ENCODE measurements around the gene FTSJ1.
"Not testable (repeated sequence)": the region's sequence is repeated elsewhere in the genome, so short reads cannot be mapped to it uniquely, and the experiment has no call there.

The FTSJ1 gene, protein sequence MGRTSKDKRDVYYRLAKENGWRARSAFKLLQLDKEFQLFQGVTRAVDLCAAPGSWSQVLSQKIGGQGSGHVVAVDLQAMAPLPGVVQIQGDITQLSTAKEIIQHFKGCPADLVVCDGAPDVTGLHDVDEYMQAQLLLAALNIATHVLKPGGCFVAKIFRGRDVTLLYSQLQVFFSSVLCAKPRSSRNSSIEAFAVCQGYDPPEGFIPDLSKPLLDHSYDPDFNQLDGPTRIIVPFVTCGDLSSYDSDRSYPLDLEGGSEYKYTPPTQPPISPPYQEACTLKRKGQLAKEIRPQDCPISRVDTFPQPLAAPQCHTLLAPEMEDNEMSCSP

DNA sequence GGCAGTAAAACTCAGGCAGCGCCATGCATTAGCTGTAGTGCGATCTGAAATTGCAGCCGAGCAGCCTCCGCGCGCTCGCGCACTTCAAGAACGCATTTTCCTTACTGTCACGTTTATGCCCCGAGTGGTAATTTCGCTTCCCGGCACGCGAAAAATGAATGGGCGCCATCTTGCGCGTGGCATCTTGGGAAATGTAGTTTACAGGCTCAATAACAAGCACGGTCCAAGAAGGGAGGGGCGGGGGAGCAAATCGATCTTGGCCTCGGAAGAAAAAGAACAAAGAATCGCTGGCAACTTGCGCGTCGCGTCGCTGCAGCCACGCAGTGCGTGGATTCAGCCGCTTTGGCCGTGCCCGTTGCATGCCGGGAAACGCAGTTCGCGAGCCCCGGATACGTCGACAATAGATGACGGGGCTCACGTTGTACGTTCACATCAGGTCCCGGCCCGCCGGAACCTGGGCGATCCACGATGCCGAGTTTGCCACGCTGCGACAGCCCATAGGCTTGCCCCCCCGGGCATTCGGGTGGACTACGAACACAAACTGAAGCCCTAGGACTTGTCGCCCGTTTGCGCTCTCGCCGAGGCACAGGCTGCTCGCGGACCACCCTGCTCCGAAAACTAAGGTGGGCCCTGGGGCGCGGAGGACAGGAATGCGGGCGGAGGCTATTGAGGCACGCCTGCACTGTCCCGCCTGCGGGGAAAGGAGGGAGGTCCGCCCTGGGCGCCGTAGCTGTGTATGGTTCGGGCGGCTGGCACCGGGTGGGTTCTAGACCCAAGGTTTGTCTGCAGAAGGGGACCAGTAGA lies at the start of gene FTSJ1:
TSS of gene FTSJ1 (plus strand) at position 426 of the 804 bp plus-strand sequence. CDS start 1,849 bp downstream, outside the sequence.
- DNase-seq, result peak; percentile 92

- not testable (repeated sequence) for DNase-seq
These were observed 48.8 kb upstream of the FTSJ1 start for GRCh38 chrX:48427027-48427716.

GRCh38 chrX:48429606-48430005 lies 46.4 kb upstream of the FTSJ1 start:
- DNase-seq, result not testable (repeated sequence)

- DNase-seq, result not testable (repeated sequence)
These were observed 45.8 kb upstream of the FTSJ1 start for GRCh38 chrX:48430166-48430565.

DNA sequence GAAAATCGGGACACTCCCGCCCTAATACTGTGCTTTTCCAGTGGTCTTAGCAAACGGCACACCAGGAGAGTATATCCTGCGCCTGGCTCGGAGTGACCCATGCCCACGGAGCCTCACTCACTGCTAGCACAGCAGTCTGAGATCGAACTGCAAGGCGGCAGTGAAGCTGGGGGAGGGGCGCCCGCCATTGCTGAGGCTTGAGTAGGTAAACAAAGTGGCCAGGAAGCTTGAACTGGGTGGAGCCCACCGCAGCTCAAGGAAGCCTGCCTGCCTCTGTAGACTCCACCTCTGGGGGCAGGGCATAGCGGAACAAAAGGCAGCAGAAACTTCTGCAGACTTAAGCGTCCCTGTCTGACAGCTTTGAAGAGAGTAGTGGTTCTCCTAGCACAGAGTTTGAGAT lies 42.3 kb upstream of the FTSJ1 start:
- not testable (repeated sequence) for DNase-seq

- DNase-seq, result not testable (repeated sequence)
These were observed 28.8 kb upstream of the FTSJ1 start for GRCh38 chrX:48447201-48447600.

DNA sequence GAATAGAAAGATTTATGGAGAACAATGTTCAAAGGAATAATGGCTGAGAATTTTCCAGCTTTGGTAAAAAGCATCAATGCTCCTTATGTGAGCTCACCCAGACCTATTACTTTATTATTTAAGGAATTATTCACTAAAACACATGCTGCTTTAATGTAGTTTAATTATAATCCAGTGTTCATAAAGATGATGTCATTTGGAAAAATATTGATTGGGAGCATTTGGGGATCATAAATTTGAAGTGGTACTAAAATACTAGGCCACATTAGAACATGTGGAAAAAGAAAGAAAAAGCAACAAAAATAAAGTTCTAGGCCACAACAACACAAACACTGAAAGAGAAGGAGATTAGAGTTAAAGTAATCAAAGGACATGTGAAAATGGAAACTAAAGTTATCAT lies 25.9 kb upstream of the FTSJ1 start:
- DNase-seq, result no peak

- DNase-seq, result no peak
These were observed 24.3 kb upstream of the FTSJ1 start for GRCh38 chrX:48451708-48452107.

DNA sequence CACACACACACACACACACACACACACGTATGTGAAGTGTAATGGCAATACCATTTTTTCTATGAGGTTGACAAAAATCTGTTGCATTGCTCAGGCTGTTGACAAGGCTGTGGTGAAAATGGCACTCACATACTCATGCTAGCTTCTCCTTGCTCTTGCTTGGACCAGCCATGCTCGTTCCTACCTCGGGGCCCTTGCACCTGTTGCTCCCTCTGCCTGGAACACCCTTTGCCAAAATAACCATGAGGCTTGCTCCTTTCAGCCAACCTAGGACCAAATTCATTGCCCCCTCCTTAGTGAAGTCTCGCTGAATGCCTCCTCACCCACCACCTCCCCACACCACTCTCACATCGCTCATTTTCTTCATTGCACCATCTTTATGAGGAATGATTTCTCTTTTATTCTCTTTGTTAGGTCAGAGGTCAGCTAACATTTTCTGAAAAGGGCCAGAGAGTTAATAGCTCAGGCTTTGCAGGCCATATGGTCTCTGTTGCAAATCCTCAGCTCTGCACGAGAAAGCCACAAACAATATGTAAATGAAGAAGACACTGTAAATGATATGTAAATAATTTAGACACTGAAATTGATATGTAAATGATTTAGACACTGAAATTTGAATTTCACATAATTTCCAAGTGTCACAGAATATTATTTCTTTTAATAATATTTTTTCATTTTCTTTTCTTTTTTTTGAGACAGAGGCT lies 19.2 kb upstream of the FTSJ1 start:
- no peak for DNase-seq

- no peak for DNase-seq
These were observed 17.3 kb upstream of the FTSJ1 start for GRCh38 chrX:48458711-48459110.

GRCh38 chrX:48459483-48459882 lies 16.5 kb upstream of the FTSJ1 start:
- DNase-seq, result no peak

DNA sequence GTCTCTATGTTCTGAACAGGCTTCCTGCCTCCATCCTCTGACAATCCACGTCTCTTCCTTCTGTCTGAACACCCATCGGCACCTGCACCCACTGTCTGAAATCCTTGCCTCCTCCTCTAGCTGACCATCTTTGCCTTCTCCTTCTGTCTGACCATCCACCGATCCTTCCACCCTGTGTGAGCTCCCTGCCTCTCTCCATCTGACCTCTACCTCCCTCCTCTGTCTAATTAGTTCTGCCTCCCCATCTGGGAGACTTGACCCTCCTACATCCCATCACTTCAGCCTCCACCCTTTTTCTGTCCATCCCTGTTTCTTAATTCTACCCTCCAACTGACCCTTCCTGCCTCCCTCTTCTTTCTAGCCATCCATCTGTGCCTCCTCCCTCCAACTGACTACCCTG lies 16.0 kb upstream of the FTSJ1 start:
- no peak for DNase-seq

GRCh38 chrX:48460606-48461005 lies 15.4 kb upstream of the FTSJ1 start:
- no peak for DNase-seq

- no peak for DNase-seq
These were observed 14.2 kb upstream of the FTSJ1 start for GRCh38 chrX:48461830-48462229.

GRCh38 chrX:48465336-48465933 lies 10.6 kb upstream of the FTSJ1 start:
- DNase-seq, result no peak

DNA sequence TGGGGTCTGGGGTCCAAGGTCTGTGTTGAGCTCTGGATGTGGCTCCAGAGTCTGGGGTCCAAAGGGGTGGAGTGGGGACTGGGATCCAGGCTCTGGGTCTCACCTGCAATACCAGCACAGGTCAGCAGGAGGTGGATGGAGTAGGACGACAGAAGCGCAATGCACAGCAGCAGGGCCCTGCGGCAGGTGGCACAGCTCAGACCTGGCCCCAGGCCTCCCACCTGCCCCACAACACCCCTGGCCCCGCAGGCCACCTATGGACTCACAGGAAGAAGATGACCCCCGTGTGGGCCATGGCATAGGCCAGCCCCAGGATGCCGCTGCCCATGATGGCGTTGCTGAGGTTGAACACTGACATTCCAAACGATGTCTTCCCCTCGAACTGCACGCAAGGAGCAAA lies 9.3 kb upstream of the FTSJ1 start:
- no peak for DNase-seq

DNA sequence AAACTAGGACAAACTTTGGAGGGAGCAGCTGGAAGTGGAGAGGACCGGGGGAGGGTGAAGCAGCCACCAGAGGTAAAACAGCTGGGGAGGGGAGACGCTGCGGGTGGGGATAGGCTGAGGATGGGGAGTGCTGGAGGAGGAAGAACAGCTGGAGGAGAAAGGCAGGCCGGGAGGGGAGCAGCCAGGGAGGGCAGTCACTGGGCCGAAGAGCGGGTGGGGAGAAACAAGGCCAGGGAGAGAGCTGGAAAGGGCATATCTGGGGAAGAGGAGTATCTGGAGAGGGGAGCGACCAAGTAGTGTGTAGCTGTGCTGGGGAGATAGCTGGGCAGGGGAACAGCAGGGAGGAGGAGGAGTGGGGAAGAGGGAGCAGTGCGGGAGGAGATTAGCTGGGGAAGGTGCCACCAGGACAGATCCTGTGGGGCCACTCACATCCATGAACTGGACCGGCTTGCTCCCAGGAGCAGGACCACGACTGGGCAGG lies 8.7 kb upstream of the FTSJ1 start:
- DNase-seq, result no peak

DNA sequence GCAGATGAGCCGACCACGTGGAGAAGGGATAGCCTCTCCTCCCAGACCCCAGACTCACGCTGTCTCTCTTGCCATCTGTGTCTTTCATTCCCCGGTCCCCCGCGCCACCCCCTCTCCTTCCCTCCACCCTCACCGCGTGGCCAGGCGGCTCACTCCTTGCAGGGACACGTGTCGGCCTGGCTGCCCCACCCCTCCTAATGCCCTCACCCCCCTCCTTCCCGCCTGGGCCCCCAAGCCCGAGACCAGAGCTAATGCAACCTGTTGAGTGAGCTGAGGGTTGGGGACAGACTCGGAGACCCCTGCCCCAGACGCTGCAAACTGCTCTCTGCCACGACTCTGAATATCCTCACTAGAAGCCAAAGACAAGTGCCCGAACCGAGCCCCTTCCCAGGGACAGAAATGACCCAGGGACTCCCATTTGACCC lies 7.7 kb upstream of the FTSJ1 start:
- no peak for DNase-seq

GRCh38 chrX:48468693-48469691 lies 7.0 kb upstream of the FTSJ1 start:
- DNase-seq, result no peak

GRCh38 chrX:48470110-48470832 lies 5.7 kb upstream of the FTSJ1 start, which contains the start of gene SLC38A5:
Gene SLC38A5 (minus strand): TSS chrX:48470260. CDS start chrX:48467924, 2,336 bp downstream.
- no peak for DNase-seq

Measured in left hindlimb (tissue), 1 donor.